Activated CD4-positive, alpha-beta T cell treated with anti-CD3 and anti-CD28 coated beads, Interleukin-10, Interleukin-2, amounts not matched to agents 100 ng/mL and 50 ng/mL, durations not matched to agents 16 hours and 8 hours (primary cell): ENCODE results near the gene ENTPD6.
"Not testable (repeated sequence)": the region's sequence is repeated elsewhere in the genome, so short reads cannot be mapped to it uniquely, and the experiment has no call there.

Source experiments
- DNase-seq: peaks from one replicate; pipeline ENCODE4 v3.0.0-alpha.2; 2020

ENTPD6 gene

GRCh38 chr20:25195014-25195961 lies at the start of gene ENTPD6:
Gene ENTPD6, plus strand, starts transcription at chr20:25195712. Its CDS starts 10,825 bp downstream, at chr20:25206537.
- peak; percentile 95 for DNase-seq

- no peak for DNase-seq
Measured at GRCh38 chr20:25146976-25147375, 48.5 kb upstream of the ENTPD6 start.

GRCh38 chr20:25147716-25148115 lies 47.8 kb upstream of the ENTPD6 start:
- no peak for DNase-seq

- DNase-seq = peak; percentile 50
Measured at GRCh38 chr20:25148181-25148981, 47.1 kb upstream of the ENTPD6 start.

GRCh38 chr20:25148982-25149846 lies 46.3 kb upstream of the ENTPD6 start:
- no peak for DNase-seq

GRCh38 chr20:25150016-25150415 lies 45.5 kb upstream of the ENTPD6 start:
- no peak for DNase-seq

- DNase-seq = peak; percentile 53
Measured at GRCh38 chr20:25158043-25158442, 37.5 kb upstream of the ENTPD6 start.

GRCh38 chr20:25160467-25160866 lies 35.0 kb upstream of the ENTPD6 start:
- peak; percentile 70 for DNase-seq

GRCh38 chr20:25160897-25161296 lies 34.6 kb upstream of the ENTPD6 start:
- no peak for DNase-seq

- DNase-seq = no peak
Measured at GRCh38 chr20:25165128-25165527, 30.4 kb upstream of the ENTPD6 start.

- not testable (repeated sequence) for DNase-seq
Measured at GRCh38 chr20:25166105-25166782, 29.3 kb upstream of the ENTPD6 start.

GRCh38 chr20:25173321-25173720 lies 22.2 kb upstream of the ENTPD6 start:
- no peak for DNase-seq

GRCh38 chr20:25173886-25174308 lies 21.6 kb upstream of the ENTPD6 start:
- DNase-seq = no peak

GRCh38 chr20:25176184-25176583 lies 19.3 kb upstream of the ENTPD6 start:
- DNase-seq = no peak

- no peak for DNase-seq
Measured at GRCh38 chr20:25177890-25178321, 17.6 kb upstream of the ENTPD6 start.

GRCh38 chr20:25178563-25179438 lies 16.7 kb upstream of the ENTPD6 start:
- peak; percentile 51 for DNase-seq

GRCh38 chr20:25179439-25180089 lies 15.9 kb upstream of the ENTPD6 start:
- DNase-seq = no peak

GRCh38 chr20:25184391-25184790 lies 11.1 kb upstream of the ENTPD6 start:
- DNase-seq = not testable (repeated sequence)

GRCh38 chr20:25187220-25187619 lies 8.3 kb upstream of the ENTPD6 start:
- DNase-seq = no peak

GRCh38 chr20:25187635-25188034 lies 7.9 kb upstream of the ENTPD6 start:
- no peak for DNase-seq
